ENCODE data around the gene ABCC8. TPM values are rescaled to one million over a fixed set of nuclear protein-coding genes. Genes with fewer than 3 reads are reported as not detected.

ABCC8 gene
- total and polyA plus RNA-seq, 9 of the 15 experiments (the other 6 are each of a cell fraction or from before 2014, with no cell fraction given) = not detected

DNA sequence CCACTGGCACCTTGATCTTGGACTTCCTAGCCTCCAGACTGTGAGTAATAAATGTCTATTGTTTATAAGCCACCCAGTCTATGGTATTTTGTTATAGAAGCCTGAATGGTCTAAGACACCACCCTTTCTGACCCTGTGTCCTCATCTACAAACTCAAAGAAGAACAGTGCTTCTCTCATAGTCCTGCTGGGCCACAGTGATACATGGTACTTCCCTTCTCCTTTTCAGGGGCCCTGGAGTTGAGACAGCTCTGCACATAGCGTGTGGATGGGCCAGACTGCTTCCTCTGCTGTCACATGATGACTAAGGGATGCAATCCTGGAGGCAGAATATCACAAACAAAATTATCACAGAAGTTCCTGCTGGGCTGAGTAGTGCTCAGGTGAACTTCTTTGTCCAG is 93.2 kb downstream of the ABCC8 start (continued):
- TF ChIP-seq, protein P1, sequence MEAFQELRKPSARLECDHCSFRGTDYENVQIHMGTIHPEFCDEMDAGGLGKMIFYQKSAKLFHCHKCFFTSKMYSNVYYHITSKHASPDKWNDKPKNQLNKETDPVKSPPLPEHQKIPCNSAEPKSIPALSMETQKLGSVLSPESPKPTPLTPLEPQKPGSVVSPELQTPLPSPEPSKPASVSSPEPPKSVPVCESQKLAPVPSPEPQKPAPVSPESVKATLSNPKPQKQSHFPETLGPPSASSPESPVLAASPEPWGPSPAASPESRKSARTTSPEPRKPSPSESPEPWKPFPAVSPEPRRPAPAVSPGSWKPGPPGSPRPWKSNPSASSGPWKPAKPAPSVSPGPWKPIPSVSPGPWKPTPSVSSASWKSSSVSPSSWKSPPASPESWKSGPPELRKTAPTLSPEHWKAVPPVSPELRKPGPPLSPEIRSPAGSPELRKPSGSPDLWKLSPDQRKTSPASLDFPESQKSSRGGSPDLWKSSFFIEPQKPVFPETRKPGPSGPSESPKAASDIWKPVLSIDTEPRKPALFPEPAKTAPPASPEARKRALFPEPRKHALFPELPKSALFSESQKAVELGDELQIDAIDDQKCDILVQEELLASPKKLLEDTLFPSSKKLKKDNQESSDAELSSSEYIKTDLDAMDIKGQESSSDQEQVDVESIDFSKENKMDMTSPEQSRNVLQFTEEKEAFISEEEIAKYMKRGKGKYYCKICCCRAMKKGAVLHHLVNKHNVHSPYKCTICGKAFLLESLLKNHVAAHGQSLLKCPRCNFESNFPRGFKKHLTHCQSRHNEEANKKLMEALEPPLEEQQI (IDR thresholded peaks at IDR 0.05) = no peak
- TF ChIP-seq TEAD2 (tag; IDR thresholded peaks at IDR 0.05) (no peak), PHTF2 (CRISPR knock-in tag; IDR thresholded peaks at IDR 0.05) (no peak), GTF2E2 (tag; IDR thresholded peaks at IDR 0.05) (no peak), SMAD2 (IDR thresholded peaks at IDR 0.05; ENCODE audit: low read depth, low read length) (no peak), HDGF (IDR thresholded peaks at IDR 0.05) (no peak)
- TF ChIP-seq, protein P2, sequence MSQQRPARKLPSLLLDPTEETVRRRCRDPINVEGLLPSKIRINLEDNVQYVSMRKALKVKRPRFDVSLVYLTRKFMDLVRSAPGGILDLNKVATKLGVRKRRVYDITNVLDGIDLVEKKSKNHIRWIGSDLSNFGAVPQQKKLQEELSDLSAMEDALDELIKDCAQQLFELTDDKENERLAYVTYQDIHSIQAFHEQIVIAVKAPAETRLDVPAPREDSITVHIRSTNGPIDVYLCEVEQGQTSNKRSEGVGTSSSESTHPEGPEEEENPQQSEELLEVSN (IDR thresholded peaks at IDR 0.05; ENCODE audit: borderline replicate concordance in 1 of 2, extremely low read depth in 1 of 2, insufficient read depth in 1 of 2, insufficient read length in 1 of 2, low read depth in 1 of 2, low read length in 1 of 2, poor library complexity in 1 of 2, severe bottlenecking in 1 of 2) = no peak
- TF ChIP-seq, protein P3, sequence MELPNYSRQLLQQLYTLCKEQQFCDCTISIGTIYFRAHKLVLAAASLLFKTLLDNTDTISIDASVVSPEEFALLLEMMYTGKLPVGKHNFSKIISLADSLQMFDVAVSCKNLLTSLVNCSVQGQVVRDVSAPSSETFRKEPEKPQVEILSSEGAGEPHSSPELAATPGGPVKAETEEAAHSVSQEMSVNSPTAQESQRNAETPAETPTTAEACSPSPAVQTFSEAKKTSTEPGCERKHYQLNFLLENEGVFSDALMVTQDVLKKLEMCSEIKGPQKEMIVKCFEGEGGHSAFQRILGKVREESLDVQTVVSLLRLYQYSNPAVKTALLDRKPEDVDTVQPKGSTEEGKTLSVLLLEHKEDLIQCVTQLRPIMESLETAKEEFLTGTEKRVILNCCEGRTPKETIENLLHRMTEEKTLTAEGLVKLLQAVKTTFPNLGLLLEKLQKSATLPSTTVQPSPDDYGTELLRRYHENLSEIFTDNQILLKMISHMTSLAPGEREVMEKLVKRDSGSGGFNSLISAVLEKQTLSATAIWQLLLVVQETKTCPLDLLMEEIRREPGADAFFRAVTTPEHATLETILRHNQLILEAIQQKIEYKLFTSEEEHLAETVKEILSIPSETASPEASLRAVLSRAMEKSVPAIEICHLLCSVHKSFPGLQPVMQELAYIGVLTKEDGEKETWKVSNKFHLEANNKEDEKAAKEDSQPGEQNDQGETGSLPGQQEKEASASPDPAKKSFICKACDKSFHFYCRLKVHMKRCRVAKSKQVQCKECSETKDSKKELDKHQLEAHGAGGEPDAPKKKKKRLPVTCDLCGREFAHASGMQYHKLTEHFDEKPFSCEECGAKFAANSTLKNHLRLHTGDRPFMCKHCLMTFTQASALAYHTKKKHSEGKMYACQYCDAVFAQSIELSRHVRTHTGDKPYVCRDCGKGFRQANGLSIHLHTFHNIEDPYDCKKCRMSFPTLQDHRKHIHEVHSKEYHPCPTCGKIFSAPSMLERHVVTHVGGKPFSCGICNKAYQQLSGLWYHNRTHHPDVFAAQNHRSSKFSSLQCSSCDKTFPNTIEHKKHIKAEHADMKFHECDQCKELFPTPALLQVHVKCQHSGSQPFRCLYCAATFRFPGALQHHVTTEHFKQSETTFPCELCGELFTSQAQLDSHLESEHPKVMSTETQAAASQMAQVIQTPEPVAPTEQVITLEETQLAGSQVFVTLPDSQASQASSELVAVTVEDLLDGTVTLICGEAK (IDR thresholded peaks at IDR 0.05) = no peak
- TF ChIP-seq, protein P3 (CRISPR knock-in tag; IDR thresholded peaks at IDR 0.05) = no peak
- TF ChIP-seq, protein P4, sequence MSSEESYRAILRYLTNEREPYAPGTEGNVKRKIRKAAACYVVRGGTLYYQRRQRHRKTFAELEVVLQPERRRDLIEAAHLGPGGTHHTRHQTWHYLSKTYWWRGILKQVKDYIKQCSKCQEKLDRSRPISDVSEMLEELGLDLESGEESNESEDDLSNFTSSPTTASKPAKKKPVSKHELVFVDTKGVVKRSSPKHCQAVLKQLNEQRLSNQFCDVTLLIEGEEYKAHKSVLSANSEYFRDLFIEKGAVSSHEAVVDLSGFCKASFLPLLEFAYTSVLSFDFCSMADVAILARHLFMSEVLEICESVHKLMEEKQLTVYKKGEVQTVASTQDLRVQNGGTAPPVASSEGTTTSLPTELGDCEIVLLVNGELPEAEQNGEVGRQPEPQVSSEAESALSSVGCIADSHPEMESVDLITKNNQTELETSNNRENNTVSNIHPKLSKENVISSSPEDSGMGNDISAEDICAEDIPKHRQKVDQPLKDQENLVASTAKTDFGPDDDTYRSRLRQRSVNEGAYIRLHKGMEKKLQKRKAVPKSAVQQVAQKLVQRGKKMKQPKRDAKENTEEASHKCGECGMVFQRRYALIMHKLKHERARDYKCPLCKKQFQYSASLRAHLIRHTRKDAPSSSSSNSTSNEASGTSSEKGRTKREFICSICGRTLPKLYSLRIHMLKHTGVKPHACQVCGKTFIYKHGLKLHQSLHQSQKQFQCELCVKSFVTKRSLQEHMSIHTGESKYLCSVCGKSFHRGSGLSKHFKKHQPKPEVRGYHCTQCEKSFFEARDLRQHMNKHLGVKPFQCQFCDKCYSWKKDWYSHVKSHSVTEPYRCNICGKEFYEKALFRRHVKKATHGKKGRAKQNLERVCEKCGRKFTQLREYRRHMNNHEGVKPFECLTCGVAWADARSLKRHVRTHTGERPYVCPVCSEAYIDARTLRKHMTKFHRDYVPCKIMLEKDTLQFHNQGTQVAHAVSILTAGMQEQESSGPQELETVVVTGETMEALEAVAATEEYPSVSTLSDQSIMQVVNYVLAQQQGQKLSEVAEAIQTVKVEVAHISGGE (CRISPR knock-in tag; IDR thresholded peaks at IDR 0.05) = no peak
